Body of pancreas (tissue), 4 donors: ENCODE measurements around the gene LYPD5. TPM values are rescaled to one million over a fixed set of nuclear protein-coding genes. Genes with fewer than 3 reads are reported as not detected.

ENCODE experiments used
- ATAC-seq: fragments of 150-250 bp; one replicate; pipeline ENCODE4 v1.9.1; 2016
- DNase-seq, 4 donors: peaks; one replicate each; pipeline ENCODE4 v3.0.0-alpha.2; 2019
- H3K27ac ChIP-seq, 4 donors: fragments of 200-600 bp; sonication (generic); 1 replicate in 3 of 4; 2 replicates in 1 of 4; pipeline versions ENCODE4 v1.5.1 to v1.6.1; 2016 to 2019; ENCODE audit warnings: mild to moderate bottlenecking in 1 of 4, mixed read lengths in 1 of 4, moderate library complexity in 1 of 4
- H3K27me3 ChIP-seq, 2 donors: fragments of 200-600 bp; sonication (generic); one replicate each; pipeline ENCODE4 v1.6.0; 2016; ENCODE audit warnings: mild to moderate bottlenecking in 1 of 2
- H3K36me3 ChIP-seq, 2 donors: fragments of 200-600 bp; sonication (generic); replicated peaks in 1 of 2; 2 replicates each; pipeline ENCODE4 v1.5.1; 2016; ENCODE audit warnings: low read depth in 2 of 2; ENCODE audit not compliant: insufficient read depth in 1 of 2
- H3K4me1 ChIP-seq: fragments of 200-600 bp; sonication (generic); one replicate; pipeline ENCODE4 v1.6.0; 2016
- H3K4me3 ChIP-seq, 2 donors: fragments of 200-600 bp; sonication (generic); 1 replicate in 1 of 2; 2 replicates in 1 of 2; pipeline ENCODE4 v1.5.1; 2016 to 2019
- H3K9me3 ChIP-seq, 3 donors: fragments of 200-600 bp; sonication (generic); 1 replicate in 2 of 3; 2 replicates in 1 of 3; pipeline ENCODE4 v1.5.1; 2016
- CTCF ChIP-seq, 7 experiments: fragments of 450-650 bp in 4 of 7; fragments of 200-600 bp in 3 of 7; sonication (generic) in 3 of 7; IDR thresholded peaks; one replicate each; pipeline ENCODE4 v1.5.1; 2016 to 2019; ENCODE audit warnings: antibody characterized with exemption in 7 of 7
- POLR2A ChIP-seq, 3 donors: fragments of 450-650 bp; IDR thresholded peaks; one replicate each; pipeline ENCODE4 v1.6.1; 2016; ENCODE audit warnings: antibody characterized with exemption in 3 of 3, mild to moderate bottlenecking in 2 of 3
- WGBS, 2 donors: methylation state at CpG; one replicate each; pipeline ENCODE4 v1.1.5; 2017; 5-methylcytosine and 5-hydroxymethylcytosine counted together
- intact Hi-C: fragments of 100-400 bp; cut with DNase I; formaldehyde crosslinking; loops from one replicate; pipeline ENCODE4 v1.15.1; 2023
- total RNA-seq, 2 donors: library from RNA; depleted of rRNA; stranded (reverse); fragments of >200 nt; gene quantifications; one replicate each; pipeline ENCODE4 v1.1.0, GENCODE V29; 2016

The LYPD5 gene
- total RNA-seq, 2 donors from 2014 or later, result not detected

GRCh38 chr19:43798026-43798545, 4.2 kb downstream of the LYPD5 start:
- peaks cover 8% of the 10 kb centered on the region for H3K4me1 ChIP-seq
- 46 to 67% methylated on average over 5 of the region's 5 CpGs for WGBS, 2 donors
- H3K36me3 ChIP-seq, result no peaks in the 10 kb centered on the region
- H3K27ac ChIP-seq, result no peak overlapping the region
- no peak for ATAC-seq
- no peak for DNase-seq
- no peaks in the 10 kb centered on the region for H3K9me3 ChIP-seq
- no peaks in the 10 kb centered on the region for H3K27me3 ChIP-seq
- H3K4me3 ChIP-seq, result no peak overlapping the region
- intact Hi-C loops, result no loop called here
- TF ChIP-seq POLR2A (IDR thresholded peaks at IDR 0.05) (no peak), CTCF (IDR thresholded peaks at IDR 0.05) (no peak)

- TF ChIP-seq CTCF (IDR thresholded peaks at IDR 0.05), result no peak
- TF ChIP-seq POLR2A (IDR thresholded peaks at IDR 0.05), result no peak
- H3K27ac ChIP-seq, result no peak overlapping the region
- H3K4me1 ChIP-seq, result peaks cover 8% of the 10 kb centered on the region
- 80 to 81% methylated on average over 1 to 7 of the region's 7 CpGs for WGBS, 2 donors
- ATAC-seq (no peak), DNase-seq (no peak)
- no peaks in the 10 kb centered on the region for H3K27me3 ChIP-seq
- no peak overlapping the region for H3K4me3 ChIP-seq
- H3K9me3 ChIP-seq, result no peaks in the 10 kb centered on the region
- H3K36me3 ChIP-seq, result no peaks in the 10 kb centered on the region
- intact Hi-C loops, result no loop called here
These were observed 4.7 kb downstream of the LYPD5 start for GRCh38 chr19:43797556-43797955.

GRCh38 chr19:43797118-43797517, 5.1 kb downstream of the LYPD5 start:
- H3K36me3 ChIP-seq, result no peaks in the 10 kb centered on the region
- DNase-seq (no peak), ATAC-seq (no peak)
- intact Hi-C loops, result no loop called here
- H3K4me3 ChIP-seq, result no peak overlapping the region
- no peak for TF ChIP-seq POLR2A (IDR thresholded peaks at IDR 0.05)
- TF ChIP-seq CTCF (IDR thresholded peaks at IDR 0.05), result no peak
- no peaks in the 10 kb centered on the region for H3K27me3 ChIP-seq
- peaks cover 8% of the 10 kb centered on the region for H3K4me1 ChIP-seq
- H3K27ac ChIP-seq, result no peak overlapping the region
- 49 to 69% methylated on average over 6 of the region's 6 CpGs for WGBS, 2 donors
- H3K9me3 ChIP-seq, result no peaks in the 10 kb centered on the region

- Histone ChIP-seq H3K9me3 (no peaks in the 10 kb centered on the region), H3K36me3 (no peaks in the 10 kb centered on the region), H3K27ac (no peak overlapping the region), H3K4me1 (no peaks in the 10 kb centered on the region), H3K4me3 (no peak overlapping the region), H3K27me3 (no peaks in the 10 kb centered on the region)
- TF ChIP-seq CTCF (IDR thresholded peaks at IDR 0.05) (no peak), POLR2A (IDR thresholded peaks at IDR 0.05) (no peak)
- ATAC-seq (no peak), DNase-seq (no peak)
- intact Hi-C loops, result no loop called here
- WGBS, 2 donors, result 25 to 26% methylated on average over 3 of the region's 3 CpGs
These were observed 11.7 kb downstream of the LYPD5 start for GRCh38 chr19:43790587-43790986.

GRCh38 chr19:43789029-43789428, 13.2 kb downstream of the LYPD5 start:
- 3 to 10% methylated on average over 3 of the region's 3 CpGs for WGBS, 2 donors
- TF ChIP-seq CTCF (IDR thresholded peaks at IDR 0.05) (no peak), POLR2A (IDR thresholded peaks at IDR 0.05) (no peak)
- no peaks in the 10 kb centered on the region for H3K27me3 ChIP-seq
- DNase-seq, result no peak
- intact Hi-C loops, result no loop called here
- no peak overlapping the region for H3K4me3 ChIP-seq
- no peaks in the 10 kb centered on the region for H3K36me3 ChIP-seq
- H3K27ac ChIP-seq, result no peak overlapping the region
- no peaks in the 10 kb centered on the region for H3K4me1 ChIP-seq
- no peak for ATAC-seq
- H3K9me3 ChIP-seq, result no peaks in the 10 kb centered on the region
